Upper lobe of left lung (tissue), 4 donors: Measurements from ENCODE around the gene PSAPL1.

Experiments
- POLR2AphosphoS5 ChIP-seq, 2 donors: sonication (generic); formaldehyde crosslinking; IDR thresholded peaks; one replicate each; pipeline ENCODE4 v1.5.1; 2017; ENCODE audit warnings: antibody characterized with exemption in 2 of 2
- TF ChIP-seq, protein P1 (sequence below), 6 experiments: fragments of 450-650 bp in 4 of 6; fragments of 200-600 bp in 2 of 6; sonication (generic) in 2 of 6; IDR thresholded peaks; one replicate each; pipeline ENCODE4 v1.5.1; 2016 to 2019; ENCODE audit warnings: antibody characterized with exemption in 6 of 6

GRCh38 chr4:7408166-7408565, 26.6 kb downstream of the PSAPL1 start:
- TF ChIP-seq, protein P1, sequence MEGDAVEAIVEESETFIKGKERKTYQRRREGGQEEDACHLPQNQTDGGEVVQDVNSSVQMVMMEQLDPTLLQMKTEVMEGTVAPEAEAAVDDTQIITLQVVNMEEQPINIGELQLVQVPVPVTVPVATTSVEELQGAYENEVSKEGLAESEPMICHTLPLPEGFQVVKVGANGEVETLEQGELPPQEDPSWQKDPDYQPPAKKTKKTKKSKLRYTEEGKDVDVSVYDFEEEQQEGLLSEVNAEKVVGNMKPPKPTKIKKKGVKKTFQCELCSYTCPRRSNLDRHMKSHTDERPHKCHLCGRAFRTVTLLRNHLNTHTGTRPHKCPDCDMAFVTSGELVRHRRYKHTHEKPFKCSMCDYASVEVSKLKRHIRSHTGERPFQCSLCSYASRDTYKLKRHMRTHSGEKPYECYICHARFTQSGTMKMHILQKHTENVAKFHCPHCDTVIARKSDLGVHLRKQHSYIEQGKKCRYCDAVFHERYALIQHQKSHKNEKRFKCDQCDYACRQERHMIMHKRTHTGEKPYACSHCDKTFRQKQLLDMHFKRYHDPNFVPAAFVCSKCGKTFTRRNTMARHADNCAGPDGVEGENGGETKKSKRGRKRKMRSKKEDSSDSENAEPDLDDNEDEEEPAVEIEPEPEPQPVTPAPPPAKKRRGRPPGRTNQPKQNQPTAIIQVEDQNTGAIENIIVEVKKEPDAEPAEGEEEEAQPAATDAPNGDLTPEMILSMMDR (IDR thresholded peaks at IDR 0.05), result no peak
- no peak for TF ChIP-seq POLR2AphosphoS5 (IDR thresholded peaks at IDR 0.05)
